HG03196 (cell line): ENCODE data around the gene MEST.
"Not testable (repeated sequence)": the region's sequence is repeated elsewhere in the genome, so short reads cannot be mapped to it uniquely, and the experiment has no call there.

Experiments used
- ATAC-seq: cut with Tn5 transposase; IDR thresholded peaks from one replicate; pipeline ENCODE4 v1.9.1; 2021; ENCODE audit not compliant: unreplicated experiment

Gene MEST

DNA sequence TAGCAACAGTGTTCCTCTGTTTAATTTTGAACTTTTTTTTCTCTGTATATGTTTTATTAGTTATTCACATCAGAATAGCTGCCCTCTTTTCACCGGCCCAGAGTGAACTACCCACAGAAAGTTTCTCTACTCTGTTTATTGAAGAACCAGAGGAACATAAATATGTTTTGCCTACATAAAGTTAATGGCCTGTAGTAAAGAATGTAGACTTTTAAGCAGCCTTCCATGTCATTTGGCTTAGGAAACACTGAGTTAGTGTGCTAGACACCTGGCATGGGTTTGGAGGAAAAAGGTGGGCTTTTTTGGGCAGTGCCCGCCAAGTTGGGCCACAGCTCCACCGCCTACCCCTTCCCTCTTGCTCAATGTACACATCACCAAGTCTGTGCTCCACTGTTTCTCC lies 8.9 kb upstream of the MEST start:
- ATAC-seq: no peak

- ATAC-seq: no peak
These were observed 6.2 kb upstream of the MEST start for GRCh38 chr7:130485734-130486113.

- no peak for ATAC-seq
These were observed 5.6 kb upstream of the MEST start for GRCh38 chr7:130486114-130486953.

DNA sequence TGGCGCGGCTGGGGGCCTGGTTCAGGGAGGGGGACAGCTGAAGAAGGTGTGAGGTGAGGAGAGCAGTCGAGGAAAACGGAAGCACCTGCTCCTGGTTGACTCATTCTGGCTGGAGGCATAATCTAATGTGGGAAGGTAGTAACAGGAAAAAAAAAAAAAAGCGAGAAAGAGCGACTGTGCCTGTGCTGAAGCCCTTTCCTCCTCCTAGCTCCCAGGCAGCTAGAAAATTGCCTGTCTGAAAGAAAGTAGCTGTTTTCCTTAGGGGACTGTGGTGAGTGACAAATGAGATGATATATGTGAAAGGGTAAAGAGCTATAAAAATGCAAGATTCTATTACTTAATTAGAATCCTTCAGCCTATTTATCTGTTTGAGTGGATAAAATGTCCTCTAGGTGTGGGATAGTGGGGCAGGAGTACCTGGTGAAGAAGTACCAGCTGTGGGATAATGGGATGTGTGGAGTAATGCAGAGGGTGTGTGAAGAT lies 4.9 kb upstream of the MEST start:
- no peak for ATAC-seq

- no peak for ATAC-seq
These were observed 3.3 kb upstream of the MEST start for GRCh38 chr7:130488392-130489139.

GRCh38 chr7:130489140-130489983 lies 2.5 kb upstream of the MEST start:
- ATAC-seq: no peak

GRCh38 chr7:130490311-130490791 lies 1.5 kb upstream of the MEST start:
- ATAC-seq: no peak

GRCh38 chr7:130490888-130491804 lies 739 bp upstream of the MEST start:
- no peak for ATAC-seq

DNA sequence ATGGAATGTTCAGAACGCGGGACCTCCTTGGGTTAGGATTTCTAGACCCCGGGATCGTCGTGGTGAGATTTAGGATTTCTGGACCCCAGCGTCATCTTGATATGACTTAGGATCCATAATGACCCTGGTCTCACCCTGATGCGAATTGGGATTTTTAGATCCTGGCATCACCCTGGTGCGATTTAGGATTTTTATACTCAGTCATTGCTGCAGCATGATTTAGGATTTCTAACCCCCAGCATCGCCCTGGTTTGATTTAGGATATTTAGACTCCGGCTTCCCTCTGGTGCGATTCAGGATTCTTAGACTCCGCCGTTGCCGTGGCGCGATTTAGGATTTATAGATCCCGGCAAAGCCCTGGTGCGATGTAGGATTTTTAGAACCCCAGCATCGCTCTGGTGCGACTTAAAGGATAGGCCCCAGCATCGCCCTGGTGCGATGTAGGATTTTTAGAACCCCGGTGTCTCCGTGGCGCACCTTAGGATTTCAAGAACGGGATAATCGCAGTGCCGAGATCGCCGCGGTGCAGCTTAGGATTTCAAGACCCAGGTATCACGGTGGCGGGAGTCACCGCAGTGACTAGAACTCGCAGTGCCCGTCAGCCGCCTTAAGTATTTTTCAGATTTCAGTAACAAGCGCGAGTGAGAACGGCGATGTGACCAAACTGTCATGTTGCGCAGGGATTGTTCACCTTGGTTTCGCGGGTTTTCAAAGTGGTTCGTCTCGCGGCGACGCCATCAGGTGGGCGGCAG lies 814 bp downstream of the MEST start:
- no peak for ATAC-seq

GRCh38 chr7:130493275-130493873 lies 1.5 kb downstream of the MEST start:
- no peak for ATAC-seq

GRCh38 chr7:130494431-130494858 lies 2.6 kb downstream of the MEST start:
- no peak for ATAC-seq

- ATAC-seq: no peak
These were observed 8.6 kb downstream of the MEST start for GRCh38 chr7:130500463-130500862.

DNA sequence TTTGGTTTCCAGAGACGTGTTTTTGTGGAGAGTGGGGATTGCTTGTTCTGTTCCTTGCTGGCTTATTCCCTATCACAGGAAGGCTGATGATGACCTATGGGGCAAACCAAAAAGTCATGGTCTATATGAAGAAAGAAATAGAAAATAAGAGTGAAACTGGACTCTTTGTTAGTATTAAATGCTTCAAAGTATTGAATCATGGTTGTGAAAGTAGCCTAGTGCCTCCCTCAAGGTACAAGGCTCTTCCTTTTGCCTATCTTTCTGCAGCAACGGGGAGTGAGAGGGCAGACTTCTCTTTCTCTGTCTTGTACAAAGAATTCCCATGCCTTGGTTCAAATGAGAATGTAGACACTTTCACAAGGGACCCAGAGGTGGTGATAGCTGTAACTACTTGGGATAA lies 9.0 kb downstream of the MEST start:
- no peak for ATAC-seq

DNA sequence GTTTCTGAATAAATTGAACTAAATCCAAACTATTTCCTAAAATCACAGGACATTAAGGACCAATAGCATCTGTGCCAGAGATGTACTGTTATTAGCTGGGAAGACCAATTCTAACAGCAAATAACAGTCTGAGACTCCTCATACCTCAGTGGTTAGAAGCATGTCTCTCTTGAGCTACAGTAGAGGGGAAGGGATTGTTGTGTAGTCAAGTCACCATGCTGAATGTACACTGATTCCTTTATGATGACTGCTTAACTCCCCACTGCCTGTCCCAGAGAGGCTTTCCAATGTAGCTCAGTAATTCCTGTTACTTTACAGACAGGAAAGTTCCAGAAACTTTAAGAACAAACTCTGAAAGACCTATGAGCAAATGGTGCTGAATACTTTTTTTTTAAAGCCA lies 13.9 kb downstream of the MEST start:
- ATAC-seq: no peak

- no peak for ATAC-seq
These were observed 14.5 kb downstream of the MEST start for GRCh38 chr7:130506358-130506757.

- ATAC-seq: not testable (repeated sequence)
These were observed 20.2 kb downstream of the MEST start for GRCh38 chr7:130512038-130512437.

DNA sequence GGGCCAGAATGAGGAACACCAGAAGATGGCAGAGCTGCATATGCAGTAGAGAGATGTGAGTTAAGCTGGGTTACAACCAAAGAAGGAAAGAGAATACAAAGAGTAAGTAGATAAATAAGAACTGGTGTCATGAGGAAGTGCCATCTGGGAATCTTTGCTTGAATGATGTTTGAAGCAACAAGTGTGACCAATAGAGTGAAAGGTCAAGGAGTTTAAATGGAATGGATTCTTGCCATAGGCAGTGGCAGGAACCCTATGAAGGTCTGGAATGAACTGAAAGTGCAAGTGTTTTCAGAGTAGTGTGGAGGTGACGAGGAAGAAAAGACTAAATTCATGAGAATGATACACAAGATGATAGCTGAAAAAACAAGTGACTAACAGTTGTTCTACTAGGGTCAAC lies 21.6 kb downstream of the MEST start:
- no peak for ATAC-seq

DNA sequence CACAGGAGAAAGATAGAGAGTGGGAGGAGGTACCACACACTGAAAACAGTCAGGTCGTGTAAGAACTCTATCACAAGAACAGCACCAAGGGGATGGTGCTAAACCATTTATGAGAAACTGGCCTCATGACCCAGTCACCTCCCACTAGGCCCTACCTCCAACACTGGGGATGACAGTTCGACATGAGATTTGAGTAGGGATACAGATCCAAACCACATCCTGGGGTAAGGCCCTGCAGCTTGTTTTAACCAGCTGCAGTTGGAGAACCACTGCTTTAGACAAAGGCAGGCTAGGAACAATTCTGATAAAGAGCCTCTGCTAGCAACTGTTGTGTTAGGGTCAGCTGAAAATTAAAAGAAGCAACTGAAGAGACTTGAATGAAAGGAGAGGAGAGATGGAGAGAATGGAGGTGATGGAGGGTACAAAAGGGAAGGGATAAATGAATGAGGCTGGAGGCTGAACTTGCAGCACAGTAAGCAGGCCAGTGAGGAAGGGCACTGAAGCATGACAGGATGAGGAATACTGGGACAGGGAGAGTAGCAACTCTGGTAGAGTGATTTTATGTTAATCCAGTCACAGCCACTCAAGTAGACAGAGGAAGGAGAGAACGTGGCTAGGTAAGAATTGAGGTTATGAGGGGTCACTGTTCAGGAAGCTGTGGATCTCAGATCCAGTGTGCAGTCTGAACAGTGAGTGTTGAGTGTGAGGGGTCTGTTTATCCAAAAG lies 23.6 kb downstream of the MEST start:
- no peak for ATAC-seq
